Urinary bladder (tissue), 4 donors: Measurements from ENCODE around the gene SPRED2. TPM values are rescaled to one million over a fixed set of nuclear protein-coding genes. Genes with fewer than 3 reads are reported as not detected.

Source experiments
- DNase-seq: peaks from one replicate; pipeline ENCODE4 v3.0.0-alpha.2; 2015; ENCODE audit errors: extremely low spot score
- H3K27ac ChIP-seq: one replicate; pipeline ENCODE4 v1.5.1; 2013; ENCODE audit warnings: low read depth, mild to moderate bottlenecking, moderate library complexity
- H3K36me3 ChIP-seq: one replicate; pipeline ENCODE4 v1.6.1; 2013; ENCODE audit warnings: mild to moderate bottlenecking, moderate library complexity; ENCODE audit not compliant: insufficient read depth
- H3K4me1 ChIP-seq: one replicate; pipeline ENCODE4 v1.6.1; 2013; ENCODE audit warnings: mild to moderate bottlenecking, moderate library complexity; ENCODE audit not compliant: insufficient read depth
- H3K4me3 ChIP-seq: one replicate; pipeline ENCODE4 v1.5.1; 2013; ENCODE audit warnings: low read depth, low read length
- WGBS: extraction: QIAGEN DNeasy Blood & Tissue Kit; methylation state at CpG from one replicate; pipeline ENCODE4 v1.1.7; 2013; 5-methylcytosine and 5-hydroxymethylcytosine counted together
- polyA plus RNA-seq: library from polyadenylated mRNA; stranded (reverse); fragments of 200-250 nt; gene quantifications from one replicate; pipeline ENCODE4 v1.2.3, GENCODE V29; 2013
- total RNA-seq: library from RNA; depleted of rRNA; stranded (reverse); fragments of >200 nt; gene quantifications from one replicate; pipeline ENCODE4 v1.2.3, GENCODE V29; 2014
- donor health status: healthy with polysubstance abuse.
- donor health status: healthy.

SPRED2 gene
- total and polyA plus RNA-seq, 2 donors, result 12.0 to 19.1 TPM

GRCh38 chr2:65369574-65369973 lies 62.8 kb downstream of the SPRED2 start:
- H3K36me3 ChIP-seq, result no peaks in the 10 kb centered on the region
- no peaks in the 10 kb centered on the region for H3K4me1 ChIP-seq
- H3K27ac ChIP-seq, result no peak overlapping the region
- no peak overlapping the region for H3K4me3 ChIP-seq
- WGBS, result 93% methylated on average over 2 of the region's 2 CpGs
- no peak for DNase-seq

- 98% methylated on average over 1 of the region's 1 CpG for WGBS
- H3K36me3 ChIP-seq, result no peaks in the 10 kb centered on the region
- H3K4me1 ChIP-seq, result no peaks in the 10 kb centered on the region
- H3K4me3 ChIP-seq, result no peak overlapping the region
- H3K27ac ChIP-seq, result no peak overlapping the region
- DNase-seq, result no peak
Measured at GRCh38 chr2:65368468-65368867, 63.9 kb downstream of the SPRED2 start.

DNA sequence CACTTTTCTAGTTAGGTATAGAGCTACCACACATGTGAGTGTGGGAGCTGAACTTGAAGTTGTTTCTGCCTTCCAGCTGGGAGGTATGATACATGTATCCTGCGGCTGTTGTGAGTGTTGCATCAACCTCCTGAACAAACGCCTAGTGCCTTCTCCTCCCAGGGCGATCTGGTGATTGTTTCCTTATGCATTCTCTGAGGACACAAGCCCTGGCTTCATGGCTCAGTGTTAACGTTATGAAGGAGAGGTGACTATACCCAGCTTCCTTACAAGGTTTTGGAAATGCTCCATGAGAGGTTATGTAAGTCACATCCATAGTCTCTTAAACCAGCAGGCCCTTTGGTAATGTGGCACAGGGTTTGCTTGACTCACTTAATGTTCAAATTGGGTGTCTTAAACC lies 64.9 kb downstream of the SPRED2 start:
- H3K4me1 ChIP-seq, result no peaks in the 10 kb centered on the region
- no peak overlapping the region for H3K4me3 ChIP-seq
- no peak overlapping the region for H3K27ac ChIP-seq
- no peaks in the 10 kb centered on the region for H3K36me3 ChIP-seq
- no peak for DNase-seq
- 47% methylated on average over 4 of the region's 4 CpGs for WGBS

DNA sequence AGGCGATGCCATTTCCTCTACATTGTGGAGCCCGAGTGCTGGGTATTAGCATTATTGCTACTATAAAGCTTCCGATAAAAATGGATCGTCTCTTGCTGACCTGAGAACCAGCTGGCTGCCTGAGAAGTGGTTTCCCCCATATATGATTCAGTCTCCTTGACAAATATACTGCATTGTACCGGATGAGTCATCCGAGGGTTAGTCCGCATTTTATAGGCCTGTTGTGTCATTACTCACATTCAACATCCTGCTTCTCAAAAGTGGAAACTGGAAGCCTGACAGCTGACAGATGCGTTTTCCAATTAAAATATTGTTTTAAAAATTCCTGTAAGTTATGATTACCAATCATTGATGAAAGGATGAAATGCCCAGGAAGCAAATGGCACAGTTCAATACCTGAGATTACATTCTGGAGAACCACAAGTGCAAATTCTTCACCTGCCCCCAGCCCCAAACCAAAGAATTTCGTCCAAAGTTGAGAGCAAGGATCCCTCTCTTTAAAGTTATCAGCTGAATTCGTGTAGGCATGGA lies 65.7 kb downstream of the SPRED2 start:
- H3K4me1 ChIP-seq, result no peaks in the 10 kb centered on the region
- peak overlapping the region; percentile 56 for H3K27ac ChIP-seq
- H3K36me3 ChIP-seq, result no peaks in the 10 kb centered on the region
- WGBS, result 30% methylated on average over 10 of the region's 10 CpGs
- no peak overlapping the region for H3K4me3 ChIP-seq
- peak; percentile 82 for DNase-seq

GRCh38 chr2:65364986-65365733 lies 67.2 kb downstream of the SPRED2 start:
- Histone ChIP-seq H3K36me3 (no peaks in the 10 kb centered on the region), H3K27ac (peak overlapping the region; percentile 38), H3K4me3 (no peak overlapping the region), H3K4me1 (peaks cover 2% of the 10 kb centered on the region)
- no peak for DNase-seq
- WGBS, result 63% methylated on average over 2 of the region's 2 CpGs

DNA sequence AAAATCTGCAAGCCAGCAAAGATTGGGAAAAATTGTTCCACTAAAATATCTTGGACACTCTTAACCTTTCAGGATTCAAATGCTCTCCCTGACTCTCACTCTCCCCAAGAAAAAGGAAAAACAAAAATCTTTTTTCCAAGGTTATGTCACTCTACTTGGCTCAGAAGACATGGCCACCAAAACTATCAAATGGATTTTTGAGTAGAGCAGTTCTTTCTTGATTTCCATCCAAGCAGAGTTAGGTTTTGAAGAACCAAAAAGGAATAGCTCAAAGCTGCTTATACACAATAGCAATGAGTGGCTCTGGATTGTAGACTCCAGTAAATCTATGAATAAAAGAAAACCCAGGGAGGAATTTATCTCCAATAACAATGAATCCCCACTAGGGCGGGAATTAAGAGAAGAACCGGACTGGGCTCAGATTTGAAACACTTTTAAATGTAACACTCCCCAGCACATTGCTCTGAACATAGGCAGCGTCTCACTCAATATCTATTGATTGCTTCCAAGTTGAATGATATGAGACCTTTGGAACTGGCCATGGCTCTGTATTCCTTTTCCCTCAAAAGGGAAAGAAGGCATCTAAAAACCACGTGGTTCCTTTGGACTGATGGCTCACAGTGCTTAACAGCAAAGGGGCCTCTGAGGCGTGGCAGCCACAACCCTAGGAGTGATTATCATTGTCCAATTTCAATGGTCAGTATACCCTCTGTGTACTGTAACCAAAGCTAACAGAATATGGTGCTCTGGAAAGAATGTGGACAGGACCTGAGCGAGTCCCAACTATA lies 68.3 kb downstream of the SPRED2 start:
- Histone ChIP-seq H3K27ac (peak overlapping the region; percentile 59), H3K4me3 (no peak overlapping the region), H3K4me1 (peaks cover 2% of the 10 kb centered on the region), H3K36me3 (no peaks in the 10 kb centered on the region)
- DNase-seq, result no peak
- 84% methylated on average over 6 of the region's 6 CpGs for WGBS

DNA sequence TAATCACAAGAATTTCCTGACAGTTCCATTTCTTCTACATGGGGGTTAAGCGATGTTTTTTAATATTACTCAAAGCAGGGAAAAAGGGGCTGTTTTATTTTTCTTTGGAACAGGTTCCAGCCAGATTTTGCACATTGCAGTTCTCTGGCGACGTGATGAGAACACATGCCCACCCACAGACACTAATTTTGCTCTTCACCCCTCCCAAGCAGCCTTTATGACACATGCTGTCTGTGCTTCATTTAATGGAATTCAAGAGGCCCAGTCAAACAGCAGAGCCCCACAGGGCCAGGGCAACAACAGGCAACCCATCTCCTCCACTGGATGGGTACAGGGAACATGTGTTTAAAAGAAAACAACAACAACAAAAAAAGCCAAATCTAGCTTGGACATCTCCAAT lies 70.8 kb downstream of the SPRED2 start:
- Histone ChIP-seq H3K4me3 (no peak overlapping the region), H3K4me1 (peaks cover 2% of the 10 kb centered on the region), H3K36me3 (no peaks in the 10 kb centered on the region), H3K27ac (no peak overlapping the region)
- no peak for DNase-seq
- WGBS, result 67% methylated on average over 3 of the region's 3 CpGs

GRCh38 chr2:65360441-65360840 lies 72.0 kb downstream of the SPRED2 start:
- WGBS, result 88% methylated on average over 6 of the region's 6 CpGs
- no peaks in the 10 kb centered on the region for H3K36me3 ChIP-seq
- H3K4me3 ChIP-seq, result no peak overlapping the region
- H3K4me1 ChIP-seq, result peaks cover 2% of the 10 kb centered on the region
- DNase-seq, result no peak
- H3K27ac ChIP-seq, result no peak overlapping the region

DNA sequence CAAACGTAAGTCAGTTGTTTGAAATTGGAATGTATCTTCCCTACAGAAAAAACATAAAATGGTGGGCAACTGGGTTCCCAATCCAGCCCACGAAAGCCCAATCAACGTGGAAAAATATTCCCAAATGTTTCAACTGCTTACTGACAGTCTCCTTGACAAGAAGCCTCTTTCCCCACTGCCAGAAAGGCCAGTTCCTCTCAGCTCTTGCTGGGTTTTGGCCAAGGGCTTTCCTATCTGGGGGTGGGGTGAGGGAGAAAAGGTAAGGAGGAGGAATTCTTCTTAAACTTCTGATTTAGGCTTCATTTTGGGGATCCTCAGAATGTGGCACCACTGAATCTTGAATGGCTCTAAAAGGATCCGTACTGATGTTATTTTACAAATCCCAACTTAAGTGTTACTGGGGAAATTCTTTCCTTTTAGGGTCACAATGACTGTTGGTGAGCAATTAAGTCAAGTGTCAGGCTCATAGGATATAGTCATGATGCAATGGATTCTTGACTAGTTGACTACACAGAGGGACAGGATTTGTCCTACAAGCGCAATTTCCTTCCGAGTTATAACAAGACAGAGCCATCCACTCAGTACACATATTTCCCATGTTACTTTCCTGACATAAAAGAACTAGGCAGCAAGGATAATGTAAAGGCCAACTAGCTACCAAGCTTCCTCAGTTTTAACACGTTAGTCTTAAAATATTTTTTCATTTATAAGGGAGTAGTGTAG lies 73.6 kb downstream of the SPRED2 start:
- DNase-seq, result no peak
- no peak overlapping the region for H3K27ac ChIP-seq
- H3K4me1 ChIP-seq, result peaks cover 2% of the 10 kb centered on the region
- 87% methylated on average over 7 of the region's 7 CpGs for WGBS
- no peaks in the 10 kb centered on the region for H3K36me3 ChIP-seq
- H3K4me3 ChIP-seq, result no peak overlapping the region

DNA sequence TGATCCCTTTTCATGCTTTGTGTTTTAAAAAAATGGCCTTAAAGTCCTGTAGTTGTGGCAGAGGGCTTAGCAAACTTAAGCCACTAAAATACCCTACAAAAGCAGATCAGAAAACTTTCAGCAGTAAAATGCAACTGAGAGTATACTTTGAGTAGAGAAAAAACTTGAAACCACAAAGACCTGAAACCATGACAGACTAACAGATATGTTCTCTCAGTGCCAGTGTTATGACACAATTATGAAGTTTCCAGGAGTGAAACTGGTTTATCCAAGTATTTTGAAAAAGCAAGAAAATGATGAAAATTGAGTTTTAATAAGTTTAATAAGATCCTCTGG lies 74.5 kb downstream of the SPRED2 start:
- Histone ChIP-seq H3K4me1 (peaks cover 2% of the 10 kb centered on the region), H3K4me3 (no peak overlapping the region), H3K36me3 (no peaks in the 10 kb centered on the region), H3K27ac (no peak overlapping the region)
- DNase-seq, result no peak

GRCh38 chr2:65357095-65357958 lies 75.1 kb downstream of the SPRED2 start:
- Histone ChIP-seq H3K4me3 (no peak overlapping the region), H3K27ac (no peak overlapping the region), H3K36me3 (no peaks in the 10 kb centered on the region), H3K4me1 (peaks cover 2% of the 10 kb centered on the region)
- 82% methylated on average over 9 of the region's 9 CpGs for WGBS
- no peak for DNase-seq

DNA sequence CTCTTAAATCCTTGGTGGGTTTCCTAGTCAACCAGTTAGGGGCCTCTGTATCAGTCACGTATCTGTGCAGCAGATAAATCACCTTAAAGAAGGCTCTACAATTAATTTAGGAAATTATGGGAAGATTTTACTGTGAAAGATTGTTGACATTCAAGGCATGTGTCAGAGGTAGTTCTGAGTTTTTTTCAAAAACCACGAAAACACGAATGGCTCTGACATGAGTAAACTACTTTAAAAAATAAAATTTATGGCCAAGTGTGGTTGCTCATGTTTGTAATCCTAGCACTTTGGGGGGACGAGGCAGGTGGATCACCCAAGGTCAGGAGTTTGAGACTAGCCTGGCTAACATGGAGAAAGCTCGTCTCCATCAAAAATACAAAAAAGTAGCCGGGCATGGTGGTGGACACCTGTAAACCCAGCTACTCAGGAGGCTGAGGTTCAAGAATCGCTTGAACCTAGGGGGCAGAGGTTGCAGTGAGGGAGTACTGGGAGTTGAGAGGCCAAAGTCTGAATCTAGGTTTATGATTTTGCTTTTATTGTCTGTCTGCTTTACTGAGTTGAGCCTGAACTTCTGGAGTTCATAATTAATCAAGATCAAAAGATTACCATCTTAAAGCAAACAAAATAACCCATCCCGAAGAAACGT lies 77.1 kb downstream of the SPRED2 start:
- WGBS, result 75% methylated on average over 9 of the region's 9 CpGs
- Histone ChIP-seq H3K36me3 (no peaks in the 10 kb centered on the region), H3K27ac (no peak overlapping the region), H3K4me1 (peaks cover 1% of the 10 kb centered on the region), H3K4me3 (no peak overlapping the region)
- no peak for DNase-seq

- Histone ChIP-seq H3K4me1 (no peaks in the 10 kb centered on the region), H3K4me3 (no peak overlapping the region), H3K36me3 (no peaks in the 10 kb centered on the region), H3K27ac (no peak overlapping the region)
- no peak for DNase-seq
- 96% methylated on average over 3 of the region's 3 CpGs for WGBS
Measured at GRCh38 chr2:65354773-65355172, 77.6 kb downstream of the SPRED2 start.
